ENCODE measurements around the gene SLC37A1. TPM values are rescaled to one million over a fixed set of nuclear protein-coding genes. Genes with fewer than 3 reads are reported as not detected.

SLC37A1 gene
- total RNA-seq, 1 experiment from 2014 or later = 38.3 TPM

- no peaks in the 10 kb centered on the region for H3K79me2 ChIP-seq (ENCODE audit: low read length)
- BruUV-seq (replicated peaks) = no TSS peak
- peak within 1 kb of the TSS; percentile 66 for H3K4me3 ChIP-seq (ENCODE audit: low read length)
- H2AFZ ChIP-seq (ENCODE audit: low read length) = peak within 1 kb of the TSS; percentile 88
- no peaks in the 10 kb centered on the region for H3F3A ChIP-seq (ENCODE audit: low read length, unreplicated experiment)
- no peaks in the 10 kb centered on the region for H3K9me2 ChIP-seq (replicated peaks; ENCODE audit: low read length)
- no peaks in the 10 kb centered on the region for H3K27me3 ChIP-seq (ENCODE audit: low read length)
- H3K4me1 ChIP-seq (ENCODE audit: insufficient read depth, low read length) = peaks cover 13% of the 10 kb centered on the region
- no peaks in the 10 kb centered on the region for H3K36me3 ChIP-seq (ENCODE audit: low read depth, low read length)
- H3K9ac ChIP-seq (ENCODE audit: low read length) = peak within 1 kb of the TSS; percentile 63
- H4K20me1 ChIP-seq (ENCODE audit: low read length) = no peaks in the 10 kb centered on the region
- 0 out of 2 replicates have a peak within 1 kb of the TSS, but pooled peaks have one; percentile 12 for H3K27ac ChIP-seq (ENCODE audit: low read length)
- peak within 1 kb of the TSS; percentile 95 for H3K4me2 ChIP-seq (ENCODE audit: low read length)
- intact Hi-C loops (cut with micrococcal nuclease) = loop anchor here (1.0 to 2.0 kb wide), 3 partner anchors 19 to 28 kb away; no protein-coding TSS in a partner anchor
- TF ChIP-seq EZH2 (IDR thresholded peaks at IDR 0.05; ENCODE audit: low read length, unreplicated experiment) (no peak), CTCF (conservative IDR thresholded peaks at IDR 0.05; ENCODE audit: low read depth, low read length) (0 out of 2 replicates have a peak, but pooled peaks have one; percentile 24)
- peak; percentile 99 for DNase-seq
- peak; percentile 98 for ATAC-seq
- ChIA-PET CTCF (no interaction called here), POLR2A (ENCODE audit: unreplicated experiment) (interaction anchor here (0.5 to 0.7 kb wide), 2 partner anchors 21 to 28 kb away, joined by 4 to 8 read pairs; no protein-coding TSS in a partner anchor)
- H3K9me3 ChIP-seq (ENCODE audit: low read length) = no peaks in the 10 kb centered on the region
Measured at GRCh38 chr21:42496120-42496838, 17.4 kb upstream of the SLC37A1 start, which contains the start of gene RSPH1. RSPH1 (minus strand) TSS chr21:42496224; CDS start chr21:42496186, 38 bp downstream.

- Histone ChIP-seq H3K36me3 (ENCODE audit: low read depth, low read length) (no peaks in the 10 kb centered on the region), H3K79me2 (ENCODE audit: low read length) (no peaks in the 10 kb centered on the region), H4K20me1 (ENCODE audit: low read length) (no peaks in the 10 kb centered on the region), H3K9ac (ENCODE audit: low read length) (peak overlapping the region; percentile 63), H3F3A (ENCODE audit: low read length, unreplicated experiment) (no peaks in the 10 kb centered on the region), H3K4me3 (ENCODE audit: low read length) (peak overlapping the region; percentile 66), H3K27me3 (ENCODE audit: low read length) (no peaks in the 10 kb centered on the region), H3K4me2 (ENCODE audit: low read length) (peak overlapping the region; percentile 95), H2AFZ (ENCODE audit: low read length) (peak overlapping the region; percentile 88), H3K27ac (ENCODE audit: low read length) (no peak overlapping the region), H3K4me1 (ENCODE audit: insufficient read depth, low read length) (peaks cover 13% of the 10 kb centered on the region), H3K9me3 (ENCODE audit: low read length) (no peaks in the 10 kb centered on the region), H3K9me2 (replicated peaks; ENCODE audit: low read length) (no peaks in the 10 kb centered on the region)
- TF ChIP-seq EZH2 (IDR thresholded peaks at IDR 0.05; ENCODE audit: low read length, unreplicated experiment) (no peak), EZH2phosphoT487 (IDR thresholded peaks at IDR 0.05; ENCODE audit: borderline replicate concordance, low read length) (no peak), CTCF (conservative IDR thresholded peaks at IDR 0.05; ENCODE audit: low read depth, low read length) (no peak)
- intact Hi-C loops (cut with micrococcal nuclease) = loop anchor here (1.0 to 2.0 kb wide), 3 partner anchors 18 to 29 kb away; no protein-coding TSS in a partner anchor
- ChIA-PET POLR2A (ENCODE audit: unreplicated experiment) (interaction anchor here (0.7 kb wide), 1 partner anchor 22 kb away, joined by 4 read pairs; no protein-coding TSS in a partner anchor), CTCF (no interaction called here)
- ATAC-seq (no peak; the same call in 1 of the 2 replicates), DNase-seq (no peak)
- TSS peak; percentile 92 for BruUV-seq (replicated peaks)
Measured at GRCh38 chr21:42496839-42497202, 16.8 kb upstream of the SLC37A1 start.

GRCh38 chr21:42498012-42498411, 15.6 kb upstream of the SLC37A1 start:
- no peaks in the 10 kb centered on the region for H3K9me3 ChIP-seq (ENCODE audit: low read length)
- H3K36me3 ChIP-seq (ENCODE audit: low read depth, low read length) = no peaks in the 10 kb centered on the region
- no peak for TF ChIP-seq EZH2phosphoT487 (IDR thresholded peaks at IDR 0.05; ENCODE audit: borderline replicate concordance, low read length)
- no peak for TF ChIP-seq CTCF (conservative IDR thresholded peaks at IDR 0.05; ENCODE audit: low read depth, low read length)
- TF ChIP-seq EZH2 (IDR thresholded peaks at IDR 0.05; ENCODE audit: low read length, unreplicated experiment) = no peak
- H3F3A ChIP-seq (ENCODE audit: low read length, unreplicated experiment) = no peaks in the 10 kb centered on the region
- POLR2A ChIA-PET (ENCODE audit: unreplicated experiment) = no interaction called here
- H3K9me2 ChIP-seq (replicated peaks; ENCODE audit: low read length) = no peaks in the 10 kb centered on the region
- H3K4me3 ChIP-seq (ENCODE audit: low read length) = no peak overlapping the region
- H3K27ac ChIP-seq (ENCODE audit: low read length) = no peak overlapping the region
- intact Hi-C loops (cut with micrococcal nuclease) = no loop called here
- no peak for ATAC-seq
- peaks cover 13% of the 10 kb centered on the region for H3K4me1 ChIP-seq (ENCODE audit: insufficient read depth, low read length)
- H3K27me3 ChIP-seq (ENCODE audit: low read length) = no peaks in the 10 kb centered on the region
- no TSS peak for BruUV-seq (replicated peaks)
- H3K9ac ChIP-seq (ENCODE audit: low read length) = no peak overlapping the region
- H4K20me1 ChIP-seq (ENCODE audit: low read length) = no peaks in the 10 kb centered on the region
- DNase-seq = no peak
- CTCF ChIA-PET = no interaction called here
- H3K4me2 ChIP-seq (ENCODE audit: low read length) = no peak overlapping the region
- no peaks in the 10 kb centered on the region for H3K79me2 ChIP-seq (ENCODE audit: low read length)
- H2AFZ ChIP-seq (ENCODE audit: low read length) = no peak overlapping the region
